Middle frontal gyrus (tissue), 1 donor: Measurements from ENCODE around the gene CMTM4.
A peak's percentile ranks its signal among the peaks of the same experiment; 100 is the strongest.

Experiments used
- DNase-seq: peaks from one replicate; pipeline ENCODE4 v3.0.0-alpha.2; 2015; ENCODE audit warnings: low spot score; ENCODE audit errors: extremely low spot score

CMTM4 gene

DNA sequence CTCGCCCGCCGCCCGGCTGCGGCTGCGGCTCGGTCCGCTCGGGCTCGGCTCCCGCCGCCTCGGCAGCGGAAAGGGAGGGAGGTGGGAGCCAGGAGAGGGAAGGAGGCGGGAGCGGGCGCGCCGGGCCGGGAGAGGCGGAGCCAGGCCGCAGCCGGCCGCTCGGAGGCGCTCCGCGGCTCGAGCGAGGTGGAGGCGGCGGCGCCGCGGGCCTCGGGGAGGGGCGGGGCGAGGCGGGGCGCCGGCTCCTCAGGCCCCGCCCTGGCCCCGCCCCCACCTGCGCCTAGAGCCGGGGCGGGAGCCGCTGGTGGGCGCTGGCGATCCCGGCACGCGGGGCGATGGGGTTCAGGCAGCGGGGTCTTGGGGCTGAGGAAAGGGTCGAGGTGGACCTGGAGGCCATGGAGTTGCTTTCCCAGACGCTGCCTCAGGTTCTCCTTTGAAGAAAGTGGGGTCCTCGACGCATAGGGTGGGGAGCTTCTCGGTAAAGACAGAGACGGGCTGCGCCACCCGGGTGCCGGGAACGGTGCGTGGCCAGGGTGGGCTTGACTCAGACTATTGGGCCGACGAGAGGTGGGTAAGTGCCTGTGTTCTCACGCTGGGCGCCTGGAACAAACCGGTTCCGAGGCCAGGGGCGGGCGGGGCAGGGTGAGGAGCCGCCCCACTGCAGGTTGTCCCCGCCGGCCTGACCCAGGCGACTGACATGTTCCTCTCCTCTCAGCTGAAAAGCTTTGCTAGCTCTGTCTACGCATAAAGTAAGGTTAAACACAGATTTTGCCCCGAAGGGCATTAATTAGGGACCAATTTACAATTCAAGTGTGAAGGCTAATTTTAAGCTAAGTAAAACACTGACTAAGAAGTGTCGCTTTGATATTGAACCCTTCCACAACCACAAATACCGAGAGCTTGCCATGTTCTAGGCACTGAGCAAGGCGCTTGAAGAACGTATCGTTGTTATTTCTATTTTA is at the start of gene CMTM4:
Gene CMTM4, minus strand, starts transcription at position 75 of the 962 bp plus-strand sequence. CDS start 218 bp downstream, outside the sequence.
- peak; percentile 85 for DNase-seq

- no peak for DNase-seq
Observed at GRCh38 chr16:66746048-66746447, 49.5 kb upstream of the CMTM4 start.

DNA sequence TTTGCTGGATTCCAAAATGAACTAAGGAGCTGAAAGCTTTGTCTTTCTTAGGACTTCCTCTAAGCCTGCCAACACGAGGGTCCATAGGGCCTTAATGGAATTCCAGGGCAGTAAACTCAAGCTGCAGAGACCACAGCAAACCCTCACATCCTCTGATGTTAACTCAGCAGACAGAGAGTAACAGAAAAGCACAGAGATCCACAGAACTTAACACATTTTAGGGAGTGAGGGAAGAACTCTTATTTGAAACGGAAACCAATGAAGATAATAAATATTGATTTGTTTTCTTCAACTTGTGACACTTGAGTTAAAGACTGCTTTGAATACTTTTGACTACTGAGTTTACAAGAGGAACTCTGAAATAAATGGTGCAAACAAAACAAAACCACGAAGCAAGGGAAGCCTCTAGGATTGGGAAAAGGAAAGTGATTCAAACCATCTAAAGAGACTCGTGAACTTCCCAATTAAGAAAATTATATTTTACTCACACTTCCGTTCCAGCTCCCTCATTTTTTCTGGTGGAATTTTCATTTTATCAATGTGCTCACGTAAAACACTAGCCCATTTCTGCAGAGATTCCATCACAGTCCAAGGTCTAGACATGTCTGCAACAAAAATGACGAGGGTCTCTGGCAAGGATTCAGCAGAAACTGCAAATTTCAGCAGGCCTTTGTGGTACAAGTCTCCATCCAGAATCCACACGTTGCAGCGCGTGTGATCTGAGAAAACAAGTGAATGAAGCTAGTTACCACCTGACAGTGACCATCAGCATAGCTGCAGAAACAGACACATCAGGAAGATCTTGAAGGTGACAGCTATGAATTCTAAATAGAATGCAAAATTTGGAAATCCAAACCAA is 45.6 kb upstream of the CMTM4 start:
- DNase-seq: no peak

DNA sequence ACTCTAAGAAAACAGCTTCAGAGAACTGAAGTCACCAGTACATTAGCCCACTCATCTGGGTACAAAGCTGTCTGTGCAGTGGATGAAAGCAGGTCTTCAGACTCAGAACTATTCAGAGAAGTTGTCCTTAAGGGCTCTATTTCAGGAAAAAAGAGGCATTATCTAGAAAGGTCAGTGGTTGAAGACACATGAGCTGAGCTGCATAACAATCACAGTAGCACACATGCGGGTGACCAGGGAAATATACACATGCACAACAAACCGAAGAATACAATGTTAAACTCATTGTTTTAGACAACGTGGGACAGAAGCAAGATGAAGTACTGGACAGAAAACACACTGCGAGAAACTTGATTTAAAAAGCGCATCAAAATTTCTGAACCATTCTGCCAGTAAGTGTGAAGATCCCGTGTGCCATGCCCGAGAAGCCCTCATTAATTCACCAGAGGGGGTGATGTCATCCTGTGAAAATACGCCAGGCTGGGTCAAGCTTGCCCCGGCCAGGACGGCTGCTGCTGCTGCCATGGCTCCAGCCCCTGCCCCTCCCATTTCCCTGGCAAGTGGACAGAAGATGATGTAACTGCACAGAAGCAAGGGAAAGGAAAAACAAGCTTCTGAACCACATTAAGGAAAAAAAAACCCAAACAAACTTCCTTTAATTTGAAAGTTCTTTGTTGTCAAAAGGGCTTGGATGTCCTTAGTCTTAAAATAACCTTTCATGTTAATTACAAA is 44.8 kb upstream of the CMTM4 start:
- DNase-seq: peak; percentile 86

GRCh38 chr16:66740533-66740932 is 44.0 kb upstream of the CMTM4 start:
- DNase-seq: no peak

DNA sequence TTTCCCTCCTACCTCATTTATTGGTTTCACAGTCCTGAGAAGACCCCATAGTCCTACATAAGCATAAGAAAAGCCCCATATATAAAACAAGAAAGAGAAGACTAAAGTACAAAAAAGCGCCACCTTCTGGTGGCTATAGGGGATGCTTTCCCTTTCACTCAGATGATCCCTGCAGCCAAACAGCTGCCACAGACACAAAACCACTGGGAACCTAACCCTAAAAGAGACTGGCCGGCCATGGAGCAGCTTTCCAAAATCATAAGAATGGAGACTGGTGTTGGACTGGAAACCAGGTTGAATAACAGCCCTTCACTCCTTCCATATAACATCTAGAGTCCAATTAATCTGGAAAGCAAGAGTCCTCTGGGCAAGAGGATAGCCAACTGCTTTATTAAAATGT is 43.5 kb upstream of the CMTM4 start:
- DNase-seq: no peak

DNA sequence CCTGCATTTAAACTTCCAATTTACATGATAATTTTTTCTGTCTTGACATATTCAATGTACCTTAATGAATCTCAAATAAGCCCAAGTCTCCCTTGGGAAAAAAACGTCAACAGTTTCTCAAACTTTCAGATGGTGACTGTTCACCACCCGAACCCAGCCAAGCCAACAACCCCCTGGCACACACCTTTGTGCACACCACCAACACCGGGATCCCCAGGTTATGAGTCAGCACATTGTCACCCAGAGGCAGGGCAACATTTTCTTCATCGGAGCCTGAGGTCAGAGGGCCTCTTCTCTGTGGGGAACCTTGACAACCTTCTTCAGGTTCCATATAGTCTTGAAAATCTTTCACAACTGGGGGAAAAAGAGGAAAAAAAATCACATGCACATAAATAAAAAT is 39.3 kb upstream of the CMTM4 start:
- DNase-seq: no peak

DNA sequence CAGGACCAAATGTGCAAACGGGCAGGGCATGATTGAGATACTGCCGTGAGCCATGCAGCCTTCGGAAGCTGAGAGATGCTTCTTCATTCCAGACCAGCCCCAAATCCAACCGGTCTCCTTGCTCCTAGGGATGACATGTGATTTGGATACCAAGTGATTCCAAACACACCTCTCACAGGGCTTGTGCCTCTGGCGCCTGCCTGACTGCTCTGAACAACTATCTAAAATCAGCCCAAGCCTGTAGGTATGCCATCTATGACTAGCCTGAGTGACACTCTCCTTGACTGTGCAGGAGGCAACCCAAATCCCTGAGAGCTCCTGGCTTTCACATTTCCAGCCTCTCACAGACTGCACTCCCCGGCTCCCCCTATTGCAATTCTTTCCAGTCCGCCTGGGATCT is 34.6 kb upstream of the CMTM4 start:
- no peak for DNase-seq

DNA sequence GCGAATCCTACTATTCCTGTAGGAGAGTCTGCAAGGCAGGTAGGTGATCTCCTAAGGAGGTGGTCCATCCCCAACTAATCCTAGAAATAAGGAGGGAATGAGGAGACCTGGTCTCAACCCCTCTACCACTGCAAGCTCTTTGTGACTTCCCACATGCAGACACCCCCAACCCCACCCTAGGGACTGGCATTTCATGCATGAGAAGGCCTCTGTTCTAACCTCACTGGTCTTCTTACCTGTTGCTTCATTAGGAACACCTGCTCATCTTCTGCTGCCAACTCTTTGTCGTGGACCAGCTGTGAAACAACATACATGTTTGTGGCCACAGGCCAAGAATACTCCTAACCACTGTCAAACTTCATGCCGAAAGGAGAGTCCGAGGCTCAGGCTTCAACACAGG is 32.3 kb upstream of the CMTM4 start:
- no peak for DNase-seq

DNA sequence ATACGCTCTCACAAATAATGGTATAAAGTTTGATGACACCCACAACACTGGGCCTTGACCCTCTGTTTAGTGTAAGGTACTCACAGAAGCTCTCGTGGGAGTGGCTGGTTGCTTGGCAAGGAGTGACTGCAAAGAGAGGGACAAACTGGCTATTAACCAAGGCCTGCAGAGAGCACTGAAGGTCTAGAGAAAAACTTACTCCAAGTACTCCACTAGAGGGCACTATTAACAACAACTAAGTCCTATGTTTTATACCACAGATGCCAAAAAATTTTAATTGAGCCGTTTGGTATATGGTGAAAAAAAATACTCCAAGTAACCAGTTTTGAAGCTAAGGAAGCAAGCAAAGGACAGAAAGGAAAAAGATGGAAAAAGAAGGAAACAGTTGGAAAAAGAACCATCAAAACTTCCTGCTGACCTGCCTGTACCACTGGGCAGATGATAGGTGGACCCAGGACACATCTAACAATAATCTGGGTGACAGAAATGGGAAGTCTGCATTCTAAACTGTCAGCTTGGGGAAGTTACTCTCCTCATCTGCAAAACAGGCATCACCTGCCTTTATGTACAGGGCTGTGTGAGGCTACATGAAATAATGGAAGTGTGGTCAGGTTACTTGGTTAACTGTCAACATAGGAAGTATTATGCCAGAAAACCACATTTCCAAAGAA is 31.7 kb upstream of the CMTM4 start:
- no peak for DNase-seq

DNA sequence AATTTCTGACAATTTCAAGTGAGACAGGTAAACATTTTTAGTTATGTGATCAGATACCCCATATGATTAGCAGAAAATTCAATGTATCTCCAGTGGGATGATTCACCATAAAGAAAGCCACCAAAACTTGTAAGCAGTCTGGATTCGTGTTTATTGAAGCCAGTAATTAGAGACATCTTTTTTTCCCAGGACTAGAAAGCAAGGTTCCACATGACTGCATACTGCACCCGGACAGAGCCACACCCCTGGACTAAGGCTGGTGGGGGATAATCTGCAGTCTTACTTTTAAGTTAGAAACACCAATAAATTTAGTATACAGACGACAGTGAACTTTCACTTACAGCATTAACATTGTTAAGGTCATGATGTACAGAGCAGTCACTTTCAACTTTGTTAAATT is 24.2 kb upstream of the CMTM4 start:
- no peak for DNase-seq

DNA sequence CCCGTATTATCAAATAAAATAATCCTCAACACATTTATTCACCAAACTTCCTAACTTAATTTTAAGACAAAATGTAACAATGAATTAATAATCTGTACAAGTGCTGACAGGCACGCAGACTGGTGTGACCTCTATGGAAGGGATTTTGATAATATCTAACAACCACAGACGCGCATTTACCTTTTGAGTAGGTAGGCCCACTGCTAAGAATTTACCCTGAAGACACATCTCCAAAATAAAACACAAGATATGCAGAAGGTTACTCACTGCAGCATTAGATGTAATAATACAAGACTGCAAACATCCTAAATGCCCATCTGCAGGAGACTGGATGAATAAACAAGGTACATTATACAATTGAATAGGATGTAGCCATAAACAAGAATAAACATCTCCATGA is 22.7 kb upstream of the CMTM4 start:
- no peak for DNase-seq

- no peak for DNase-seq
Observed at GRCh38 chr16:66717776-66718175, 21.2 kb upstream of the CMTM4 start.

DNA sequence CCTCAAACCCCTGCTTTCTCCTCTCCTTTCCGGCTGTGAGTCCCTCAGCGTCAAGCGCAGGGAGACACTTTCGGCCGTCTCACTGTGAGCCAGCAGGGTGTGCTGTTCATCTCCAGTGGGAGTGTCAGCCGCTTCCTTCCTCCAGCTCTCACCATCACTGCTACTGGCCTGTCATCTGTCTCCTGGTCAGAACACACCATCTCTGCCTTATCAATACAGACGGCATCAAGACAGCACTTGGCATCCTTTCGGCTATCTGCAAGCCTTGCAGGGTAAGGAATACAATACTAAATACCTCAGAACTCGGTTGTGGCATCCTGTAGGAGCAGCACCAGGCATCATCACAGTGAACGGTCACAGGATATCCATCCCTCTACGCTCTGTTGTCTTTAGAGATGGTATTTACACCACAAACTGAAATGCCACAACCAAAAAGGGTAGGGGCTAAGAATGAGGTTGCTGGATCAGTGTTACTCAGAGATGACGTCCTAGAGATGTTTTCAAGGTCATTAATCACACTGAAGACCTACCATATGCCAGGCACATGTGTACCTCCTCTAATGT is 20.7 kb upstream of the CMTM4 start:
- peak; percentile 29 for DNase-seq

DNA sequence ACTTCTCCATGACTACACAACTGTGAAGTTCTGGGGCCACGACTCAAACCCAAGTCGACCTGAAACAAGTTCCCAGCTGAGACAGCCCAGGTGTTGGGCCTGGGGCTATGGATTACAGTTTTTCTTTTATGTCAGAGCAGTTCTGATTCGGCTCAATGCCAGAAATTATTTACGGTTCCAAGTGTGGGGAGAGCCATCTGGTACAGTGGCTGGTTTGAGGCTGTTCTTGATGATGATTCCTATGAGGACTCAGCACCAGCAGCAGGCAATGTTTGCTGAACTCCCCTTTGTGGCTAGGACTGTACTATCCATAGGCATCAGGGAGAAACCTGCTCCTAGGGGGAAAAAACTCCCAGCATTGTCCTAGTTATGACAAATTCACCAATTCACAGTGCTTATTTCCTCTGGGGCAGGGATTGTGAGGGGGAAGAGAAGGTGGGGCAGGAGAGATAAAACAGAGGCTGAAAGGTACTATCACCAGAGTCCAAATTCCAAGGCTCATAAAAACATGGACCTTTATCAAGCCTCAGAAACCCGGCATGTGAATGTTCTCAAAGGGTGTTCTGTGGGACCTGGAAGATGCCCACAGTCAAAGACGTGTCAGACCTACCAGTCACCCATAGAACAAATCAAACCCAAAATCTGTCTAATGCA is 18.2 kb upstream of the CMTM4 start:
- no peak for DNase-seq

DNA sequence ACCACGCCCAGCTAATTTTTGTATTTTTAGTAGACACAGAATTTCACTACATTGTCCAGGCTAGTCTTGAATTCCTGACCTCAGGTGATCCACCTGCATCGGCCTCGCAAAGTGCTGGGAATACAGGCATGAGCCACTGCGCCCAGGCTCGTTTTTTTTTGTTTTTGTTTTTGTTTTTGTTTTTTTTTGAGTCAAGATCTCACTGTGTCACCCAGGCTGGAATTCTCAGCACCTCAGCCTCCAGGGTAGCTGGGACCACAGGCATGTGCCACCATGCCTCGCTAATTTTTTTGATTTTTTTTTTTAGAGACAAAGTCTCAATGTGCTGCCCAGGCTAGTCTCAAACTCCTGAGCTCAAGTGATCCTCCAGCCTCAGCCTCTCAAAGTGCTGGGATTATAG is 17.5 kb upstream of the CMTM4 start:
- no peak for DNase-seq

DNA sequence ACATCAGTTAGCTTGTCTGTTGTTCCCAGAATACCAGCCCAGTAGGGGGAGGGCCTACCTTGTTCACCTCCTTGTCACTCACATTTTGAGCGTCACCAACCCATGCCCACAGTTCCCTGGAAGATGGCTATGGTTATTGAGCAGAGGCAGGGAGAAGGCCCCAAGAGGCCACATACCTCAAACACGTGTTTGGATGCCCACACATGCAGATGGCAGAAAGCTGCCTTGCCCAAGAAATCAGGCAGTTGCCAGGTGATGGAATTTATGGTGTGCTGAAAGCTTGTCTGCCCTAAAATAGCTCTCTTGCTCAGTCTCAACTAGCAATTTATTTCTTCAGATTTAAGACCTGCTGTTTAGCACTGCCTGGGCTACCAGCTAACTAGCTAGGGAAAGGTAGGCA is 16.5 kb upstream of the CMTM4 start:
- DNase-seq: no peak

DNA sequence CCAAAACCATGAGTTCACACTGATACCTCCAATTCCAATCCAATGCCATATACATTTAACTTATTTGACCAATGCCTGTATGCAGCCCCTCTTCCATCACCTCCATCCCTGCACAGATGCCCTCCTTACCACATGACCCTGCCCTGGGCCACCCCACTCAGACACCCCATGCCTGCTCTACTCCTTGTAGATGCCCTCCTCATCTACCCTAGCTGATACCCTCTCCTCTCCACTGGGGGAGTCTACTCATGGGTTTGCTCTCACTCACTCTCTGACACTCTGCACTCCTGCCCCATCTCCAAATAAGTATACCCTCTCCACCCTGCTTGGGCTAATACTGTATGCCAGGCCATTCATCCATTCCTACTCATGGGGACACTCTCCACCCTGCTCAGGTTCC is 16.0 kb upstream of the CMTM4 start:
- DNase-seq: no peak

DNA sequence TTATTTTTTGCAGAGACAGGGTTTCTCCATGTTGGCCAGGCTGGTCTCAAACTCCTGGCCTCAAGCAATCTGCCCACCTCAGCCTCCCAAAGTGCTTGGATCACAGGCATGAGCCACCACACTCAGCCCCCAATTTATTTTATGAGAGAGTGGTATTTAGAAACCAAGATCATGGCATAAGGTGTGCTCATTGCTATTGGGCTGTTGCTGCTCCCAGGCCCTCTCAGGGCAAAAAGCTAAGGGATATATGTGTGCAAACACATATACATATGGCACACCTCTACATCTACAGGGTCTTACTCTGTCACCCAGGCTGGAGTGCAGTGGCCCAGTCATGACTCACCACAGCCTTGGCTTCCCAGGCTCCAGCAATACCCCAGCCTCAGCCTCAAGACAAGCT is 15.0 kb upstream of the CMTM4 start:
- no peak for DNase-seq

DNA sequence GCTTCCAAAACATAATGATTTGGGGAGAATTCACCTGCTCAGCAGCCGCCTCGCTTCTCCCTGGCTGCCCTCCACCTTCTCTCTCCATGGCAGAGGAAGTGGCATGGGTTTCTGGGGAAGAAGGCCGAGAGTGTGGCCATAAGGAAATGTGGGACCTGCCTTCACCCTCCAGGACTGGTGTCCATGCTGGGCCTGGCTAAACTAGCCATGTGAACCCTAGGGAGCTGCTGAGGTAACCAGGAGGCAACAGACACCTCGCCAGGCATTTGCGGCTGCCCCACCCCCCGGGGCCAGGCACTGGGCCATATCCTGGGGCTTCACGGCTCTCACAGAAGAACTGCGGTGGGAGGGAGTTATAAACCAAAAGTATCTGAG is 9.9 kb upstream of the CMTM4 start:
- no peak for DNase-seq
